K562 (cell line): Measurements from ENCODE around the gene ALOX5. TPM values are rescaled to one million over a fixed set of nuclear protein-coding genes. Genes with fewer than 3 reads are reported as not detected.

ENCODE experiments used
- DPF2 ChIP-seq: fragments of 450-650 bp; IDR thresholded peaks from 2 replicates; pipeline ENCODE4 v1.6.1; 2016
- EGR1 ChIP-seq: fragments of 450-650 bp; conservative IDR thresholded peaks from 2 replicates; pipeline ENCODE4 v1.6.1; 2017; ENCODE audit warnings: mild to moderate bottlenecking
- MGA ChIP-seq: fragments of 450-650 bp; IDR thresholded peaks from 2 replicates; pipeline ENCODE4 v1.6.1; 2016; ENCODE audit warnings: mild to moderate bottlenecking, moderate library complexity
- POLR2G ChIP-seq: fragments of 200-400 bp; formaldehyde crosslinking; IDR thresholded peaks from 2 replicates; pipeline ENCODE4 v1.6.1; 2017; ENCODE audit warnings: low read depth, mild to moderate bottlenecking, antibody characterized with exemption, low read length, moderate library complexity
- polyA plus RNA-seq, 8 experiments: library from polyadenylated mRNA; depleted of rRNA in 4 of 8; stranded (reverse) in 5 of 8; unstranded in 3 of 8; fragments of >200 nt; fragmentation: Nextera tagmentation in 2 of 8; fragmentation: Illumina TruSeq in 1 of 8; extraction: Ambion mirVana in 2 of 8; extraction: Trizol in 1 of 8; gene quantifications; 2 replicates each; pipeline versions ENCODE4 v1.2.1 to v1.2.3, GENCODE V29; 2011 to 2014; ENCODE audit warnings: inconsistent platforms in 1 of 8, missing spikeins in 1 of 8
- total RNA-seq, 7 experiments: library from RNA; depleted of rRNA in 6 of 7; stranded (reverse); fragments of >200 nt in 6 of 7; fragmentation: Illumina TruSeq in 2 of 7; extraction: Trizol in 2 of 7; gene quantifications; 2 replicates each; pipeline versions ENCODE4 v1.2.1 to v1.2.3, GENCODE V29; 2011 to 2021; ENCODE audit warnings: low replicate concordance in 1 of 7
- TF ChIP-seq, protein P1 (sequence below): sonication (generic); formaldehyde crosslinking; IDR thresholded peaks from 2 replicates; pipeline ENCODE4 v1.8.0; 2022; ENCODE audit warnings: mild to moderate bottlenecking, low read depth, missing genetic modification reagents

ALOX5 gene
- total and polyA plus RNA-seq, 9 of the 15 experiments (the other 6 are each of a cell fraction or from before 2014, with no cell fraction given): 0.10 to 2.4 (median 1.4) TPM

- peak; percentile 14 for TF ChIP-seq MGA
- peak; percentile 90 for TF ChIP-seq EGR1
- TF ChIP-seq DPF2: peak; percentile 10; the same call in 1 of the 2 replicates
- TF ChIP-seq POLR2G: peak; percentile 53; the same call in 1 of the 2 replicates
- TF ChIP-seq, protein P1, sequence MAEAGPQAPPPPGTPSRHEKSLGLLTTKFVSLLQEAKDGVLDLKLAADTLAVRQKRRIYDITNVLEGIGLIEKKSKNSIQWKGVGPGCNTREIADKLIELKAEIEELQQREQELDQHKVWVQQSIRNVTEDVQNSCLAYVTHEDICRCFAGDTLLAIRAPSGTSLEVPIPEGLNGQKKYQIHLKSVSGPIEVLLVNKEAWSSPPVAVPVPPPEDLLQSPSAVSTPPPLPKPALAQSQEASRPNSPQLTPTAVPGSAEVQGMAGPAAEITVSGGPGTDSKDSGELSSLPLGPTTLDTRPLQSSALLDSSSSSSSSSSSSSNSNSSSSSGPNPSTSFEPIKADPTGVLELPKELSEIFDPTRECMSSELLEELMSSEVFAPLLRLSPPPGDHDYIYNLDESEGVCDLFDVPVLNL: 0 out of 2 replicates have a peak, but pooled peaks have one; percentile 36
Measured at GRCh38 chr10:45373576-45374349, at the start of gene ALOX5 (continued).
